Measurements from ENCODE around the gene PXMP4.

Gene PXMP4

DNA sequence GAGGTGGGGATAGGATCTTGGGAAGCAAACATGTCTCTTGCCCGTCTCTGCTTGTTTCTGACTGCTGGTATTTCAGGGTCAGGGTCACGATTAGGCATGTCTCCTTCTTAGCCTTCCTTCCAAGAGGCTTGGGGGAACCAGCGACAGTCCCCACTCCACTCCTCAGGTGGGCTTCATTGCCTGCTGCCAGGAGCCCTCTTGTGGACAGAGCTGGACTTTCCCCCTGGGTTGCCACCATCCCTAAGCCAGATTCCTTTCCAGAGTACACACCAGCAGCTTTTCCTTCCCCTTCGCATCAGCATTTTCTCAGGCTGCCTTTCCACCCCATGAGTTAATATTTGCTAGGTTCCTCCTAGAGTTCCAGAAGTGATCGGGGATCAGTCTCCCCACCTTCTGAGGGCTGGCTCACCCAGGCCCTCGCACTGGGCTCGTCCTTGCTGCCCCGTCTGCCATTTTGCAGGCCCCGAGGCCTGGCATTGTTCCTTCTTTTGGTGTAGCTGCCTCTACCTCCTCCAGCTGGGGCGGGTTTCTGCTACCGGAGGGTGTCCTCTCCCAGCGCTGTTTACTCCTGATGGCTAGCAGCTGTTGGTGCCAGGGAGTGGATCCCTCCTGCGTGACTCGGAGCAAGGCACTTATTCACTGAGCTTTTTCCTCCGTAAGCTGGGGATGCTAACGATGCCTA, 66.8 kb downstream of the PXMP4 start (continued):
- TF ChIP-seq BCL11A (tag by site-specific recombination; IDR thresholded peaks at IDR 0.05; ENCODE audit: low read depth) (no peak), ZNF777 (tag by site-specific recombination; IDR thresholded peaks at IDR 0.05; ENCODE audit: borderline replicate concordance) (no peak), ZEB2 (tag by site-specific recombination; IDR thresholded peaks at IDR 0.05) (peak; percentile 56; the same call in 1 of the 2 replicates), ZBTB48 (tag by site-specific recombination; IDR thresholded peaks at IDR 0.05) (peak; percentile 73), ZNF248 (tag by site-specific recombination; IDR thresholded peaks at IDR 0.05) (no peak), HIC1 (tag by site-specific recombination; IDR thresholded peaks at IDR 0.05) (no peak), KLF7 (tag by site-specific recombination; IDR thresholded peaks at IDR 0.05; ENCODE audit: borderline replicate concordance) (no peak), ZNF544 (tag by site-specific recombination; IDR thresholded peaks at IDR 0.05) (no peak), ZNF560 (tag by site-specific recombination; IDR thresholded peaks at IDR 0.05; ENCODE audit: borderline replicate concordance) (no peak), ZNF391 (tag by site-specific recombination; IDR thresholded peaks at IDR 0.05; ENCODE audit: borderline replicate concordance, low read depth) (peak; percentile 54; the same call in 1 of the 2 replicates), ZNF621 (tag by site-specific recombination; IDR thresholded peaks at IDR 0.05) (no peak), ZNF292 (tag by site-specific recombination; IDR thresholded peaks at IDR 0.05; ENCODE audit: borderline replicate concordance, low read depth) (no peak), FEZF1 (tag by site-specific recombination; IDR thresholded peaks at IDR 0.05) (no peak), IKZF3 (tag by site-specific recombination; IDR thresholded peaks at IDR 0.05) (no peak), ZNF514 (tag by site-specific recombination; IDR thresholded peaks at IDR 0.05) (no peak), ZNF404 (tag by site-specific recombination; IDR thresholded peaks at IDR 0.05) (no peak), WT1 (tag by site-specific recombination; IDR thresholded peaks at IDR 0.05) (no peak), TRIM28 (IDR thresholded peaks at IDR 0.05; ENCODE audit: borderline replicate concordance, low read length) (no peak), ZNF146 (tag by site-specific recombination; IDR thresholded peaks at IDR 0.05) (peak; percentile 12; the same call in 1 of the 2 replicates), ZNF654 (tag by site-specific recombination; IDR thresholded peaks at IDR 0.05; ENCODE audit: low read depth) (peak; percentile 90), ZNF548 (tag by site-specific recombination; IDR thresholded peaks at IDR 0.05) (no peak), ZNF768 (tag by site-specific recombination; IDR thresholded peaks at IDR 0.05) (no peak), GLI4 (tag by site-specific recombination; IDR thresholded peaks at IDR 0.05) (no peak), MZF1 (tag by site-specific recombination; IDR thresholded peaks at IDR 0.05; ENCODE audit: borderline replicate concordance) (no peak), ATF2 (tag by site-specific recombination; IDR thresholded peaks at IDR 0.05; ENCODE audit: low read depth) (no peak), ZNF266 (tag by site-specific recombination; IDR thresholded peaks at IDR 0.05; ENCODE audit: low read depth) (no peak), ZFP37 (tag by site-specific recombination; IDR thresholded peaks at IDR 0.05) (peak; percentile 49; the same call in 1 of the 2 replicates), ZNF626 (tag by site-specific recombination; IDR thresholded peaks at IDR 0.05) (no peak)
- TF ChIP-seq, protein P1, sequence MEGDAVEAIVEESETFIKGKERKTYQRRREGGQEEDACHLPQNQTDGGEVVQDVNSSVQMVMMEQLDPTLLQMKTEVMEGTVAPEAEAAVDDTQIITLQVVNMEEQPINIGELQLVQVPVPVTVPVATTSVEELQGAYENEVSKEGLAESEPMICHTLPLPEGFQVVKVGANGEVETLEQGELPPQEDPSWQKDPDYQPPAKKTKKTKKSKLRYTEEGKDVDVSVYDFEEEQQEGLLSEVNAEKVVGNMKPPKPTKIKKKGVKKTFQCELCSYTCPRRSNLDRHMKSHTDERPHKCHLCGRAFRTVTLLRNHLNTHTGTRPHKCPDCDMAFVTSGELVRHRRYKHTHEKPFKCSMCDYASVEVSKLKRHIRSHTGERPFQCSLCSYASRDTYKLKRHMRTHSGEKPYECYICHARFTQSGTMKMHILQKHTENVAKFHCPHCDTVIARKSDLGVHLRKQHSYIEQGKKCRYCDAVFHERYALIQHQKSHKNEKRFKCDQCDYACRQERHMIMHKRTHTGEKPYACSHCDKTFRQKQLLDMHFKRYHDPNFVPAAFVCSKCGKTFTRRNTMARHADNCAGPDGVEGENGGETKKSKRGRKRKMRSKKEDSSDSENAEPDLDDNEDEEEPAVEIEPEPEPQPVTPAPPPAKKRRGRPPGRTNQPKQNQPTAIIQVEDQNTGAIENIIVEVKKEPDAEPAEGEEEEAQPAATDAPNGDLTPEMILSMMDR (tag by site-specific recombination; IDR thresholded peaks at IDR 0.05): peak; percentile 93
- TF ChIP-seq, protein P2, sequence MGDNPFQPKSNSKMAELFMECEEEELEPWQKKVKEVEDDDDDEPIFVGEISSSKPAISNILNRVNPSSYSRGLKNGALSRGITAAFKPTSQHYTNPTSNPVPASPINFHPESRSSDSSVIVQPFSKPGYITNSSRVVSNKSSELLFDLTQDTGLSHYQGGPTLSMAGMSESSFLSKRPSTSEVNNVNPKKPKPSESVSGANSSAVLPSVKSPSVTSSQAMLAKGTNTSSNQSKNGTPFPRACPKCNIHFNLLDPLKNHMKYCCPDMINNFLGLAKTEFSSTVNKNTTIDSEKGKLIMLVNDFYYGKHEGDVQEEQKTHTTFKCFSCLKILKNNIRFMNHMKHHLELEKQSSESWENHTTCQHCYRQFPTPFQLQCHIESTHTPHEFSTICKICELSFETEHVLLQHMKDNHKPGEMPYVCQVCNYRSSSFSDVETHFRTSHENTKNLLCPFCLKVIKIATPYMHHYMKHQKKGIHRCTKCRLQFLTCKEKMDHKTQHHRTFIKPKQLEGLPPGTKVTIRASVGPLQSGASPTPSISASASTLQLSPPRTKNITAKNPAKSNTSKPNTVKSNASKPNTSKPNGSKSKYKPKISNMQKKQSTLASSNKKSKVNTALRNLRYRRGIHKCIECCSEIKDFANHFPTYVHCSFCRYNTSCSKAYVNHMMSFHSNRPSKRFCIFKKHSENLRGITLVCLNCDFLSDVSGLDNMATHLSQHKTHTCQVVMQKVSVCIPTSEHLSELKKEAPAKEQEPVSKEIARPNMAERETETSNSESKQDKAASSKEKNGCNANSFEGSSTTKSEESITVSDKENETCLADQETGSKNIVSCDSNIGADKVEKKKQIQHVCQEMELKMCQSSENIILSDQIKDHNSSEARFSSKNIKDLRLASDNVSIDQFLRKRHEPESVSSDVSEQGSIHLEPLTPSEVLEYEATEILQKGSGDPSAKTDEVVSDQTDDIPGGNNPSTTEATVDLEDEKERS (tag by site-specific recombination; IDR thresholded peaks at IDR 0.05): no peak
- TF ChIP-seq, protein P3, sequence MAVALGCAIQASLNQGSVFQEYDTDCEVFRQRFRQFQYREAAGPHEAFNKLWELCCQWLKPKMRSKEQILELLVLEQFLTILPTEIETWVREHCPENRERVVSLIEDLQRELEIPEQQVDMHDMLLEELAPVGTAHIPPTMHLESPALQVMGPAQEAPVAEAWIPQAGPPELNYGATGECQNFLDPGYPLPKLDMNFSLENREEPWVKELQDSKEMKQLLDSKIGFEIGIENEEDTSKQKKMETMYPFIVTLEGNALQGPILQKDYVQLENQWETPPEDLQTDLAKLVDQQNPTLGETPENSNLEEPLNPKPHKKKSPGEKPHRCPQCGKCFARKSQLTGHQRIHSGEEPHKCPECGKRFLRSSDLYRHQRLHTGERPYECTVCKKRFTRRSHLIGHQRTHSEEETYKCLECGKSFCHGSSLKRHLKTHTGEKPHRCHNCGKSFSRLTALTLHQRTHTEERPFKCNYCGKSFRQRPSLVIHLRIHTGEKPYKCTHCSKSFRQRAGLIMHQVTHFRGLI (tag by site-specific recombination; IDR thresholded peaks at IDR 0.05): no peak

Data from HEK293 (cell line).